ENCODE measurements around the gene ETHE1.
A peak's percentile ranks its signal among the peaks of the same experiment; 100 is the strongest.

Gene ETHE1

GRCh38 chr19:43490759-43491158 lies 36.2 kb downstream of the ETHE1 start:
- no peak for DNase-seq (ENCODE audit: low read depth, low spot score)

DNA sequence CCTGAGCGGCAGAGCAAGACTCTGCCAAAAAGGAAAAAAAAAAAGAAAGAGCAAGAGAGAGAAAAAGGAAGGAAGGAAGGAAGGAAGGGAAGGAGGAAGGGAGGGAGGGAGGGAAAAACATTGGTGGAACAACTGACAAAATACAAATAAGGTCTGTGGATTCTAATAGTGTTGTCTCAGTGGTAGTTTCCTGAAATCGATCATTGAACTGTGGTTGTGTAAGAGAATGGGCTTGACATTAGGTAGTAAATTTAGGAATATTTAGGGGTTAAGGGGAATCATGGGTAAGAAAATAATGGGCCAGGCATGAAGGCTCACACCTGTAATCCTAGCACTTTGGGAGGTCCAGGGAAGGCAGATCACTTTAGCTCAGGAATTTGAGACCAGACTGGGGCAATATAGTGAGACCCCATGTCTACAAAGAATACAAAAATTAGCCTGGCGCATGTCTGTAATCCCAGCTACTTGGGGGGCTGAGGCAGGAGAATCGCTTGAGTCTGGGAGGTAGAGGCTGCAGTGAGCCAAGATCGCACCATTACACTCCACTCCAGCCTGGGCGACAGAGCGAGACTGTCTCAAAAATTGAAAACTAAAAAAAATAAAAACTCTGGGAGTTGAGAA lies 36.9 kb downstream of the ETHE1 start:
- DNase-seq (ENCODE audit: low read depth, low spot score) = no peak

DNA sequence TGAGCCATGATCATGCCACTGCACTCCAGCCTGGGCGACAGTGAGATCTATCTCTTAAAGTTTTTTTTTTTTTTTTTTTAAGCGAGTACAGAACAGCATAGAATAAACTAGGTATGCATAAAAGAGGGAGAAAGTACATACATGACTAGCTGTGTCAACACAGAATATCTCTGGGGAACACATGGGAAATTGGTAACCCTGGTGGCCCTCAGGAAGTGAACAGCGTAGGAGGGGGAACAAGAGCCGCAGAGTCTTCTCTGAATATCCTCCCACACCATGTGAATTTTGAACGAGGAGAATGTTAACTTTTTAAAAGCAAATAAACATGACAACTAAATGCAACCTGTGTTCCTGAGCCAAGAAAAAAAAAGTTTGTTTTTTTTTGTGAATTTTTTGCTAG lies 37.7 kb downstream of the ETHE1 start:
- peak; percentile 50 for DNase-seq (ENCODE audit: low read depth, low spot score)

DNA sequence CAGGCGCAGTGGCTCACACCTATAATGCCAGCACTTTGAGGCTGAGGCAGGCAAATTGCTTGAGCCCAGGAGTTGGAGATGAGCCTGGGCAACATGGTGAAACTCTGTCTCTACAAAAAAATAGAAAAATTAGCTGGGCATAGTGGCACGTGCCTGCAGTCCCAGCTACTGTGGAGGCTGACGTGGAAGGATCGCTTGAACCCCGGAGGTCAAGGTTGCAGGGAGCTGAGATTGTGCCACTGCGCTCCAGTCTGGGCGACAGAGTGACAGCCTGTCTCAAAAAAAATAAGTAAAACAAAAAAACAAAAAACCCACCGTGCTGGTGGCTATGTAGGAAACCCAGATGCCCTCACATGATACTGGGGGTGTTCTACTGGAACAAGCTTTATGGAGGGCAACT lies 38.8 kb downstream of the ETHE1 start:
- DNase-seq (ENCODE audit: low read depth, low spot score) = no peak

DNA sequence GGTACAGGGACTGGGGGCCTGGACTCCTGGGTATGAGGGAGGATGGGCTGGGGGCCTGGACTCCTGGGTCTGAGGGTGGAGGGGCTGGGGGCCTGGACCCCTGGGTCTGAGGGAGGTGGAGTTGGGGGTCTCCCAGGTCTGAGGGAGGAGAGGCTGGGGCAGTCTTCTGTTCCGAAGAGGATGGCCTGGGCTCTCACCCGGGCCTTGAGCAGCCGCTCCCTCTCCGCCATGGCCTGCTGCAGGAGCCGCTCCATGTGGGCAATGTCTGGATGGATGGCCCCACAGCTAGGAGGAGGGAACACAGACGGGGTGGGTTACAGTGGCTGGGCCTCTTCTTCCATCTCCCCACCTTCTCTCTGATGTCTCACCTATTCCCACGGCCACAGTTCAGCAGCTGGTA lies 40.6 kb downstream of the ETHE1 start:
- no peak for DNase-seq (ENCODE audit: low read depth, low spot score)

- no peak for DNase-seq (ENCODE audit: low read depth, low spot score)
Measured at GRCh38 chr19:43485951-43486350, 41.0 kb downstream of the ETHE1 start.

GRCh38 chr19:43483281-43483680 lies 43.7 kb downstream of the ETHE1 start:
- no peak for DNase-seq (ENCODE audit: low read depth, low spot score)

DNA sequence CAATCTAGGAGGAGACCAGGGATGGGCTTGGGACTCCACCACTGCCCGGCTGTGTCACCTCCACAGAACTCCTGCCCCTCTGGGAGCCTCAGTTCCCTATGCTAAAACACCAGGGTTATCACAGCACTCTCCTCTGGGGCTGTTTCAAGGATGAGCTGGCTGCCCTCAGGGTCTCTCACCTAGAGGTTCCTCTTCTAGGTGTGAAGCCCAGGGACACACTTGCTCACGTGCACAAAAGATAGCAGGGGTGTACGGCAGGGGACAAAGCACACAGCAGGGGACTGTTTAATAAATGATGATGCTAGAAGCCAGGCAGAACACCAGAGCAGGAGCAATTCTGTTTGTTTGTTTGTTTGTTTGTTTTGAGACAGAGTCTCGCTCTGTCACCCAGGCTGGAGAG lies 44.8 kb downstream of the ETHE1 start:
- DNase-seq (ENCODE audit: low read depth, low spot score) = no peak

DNA sequence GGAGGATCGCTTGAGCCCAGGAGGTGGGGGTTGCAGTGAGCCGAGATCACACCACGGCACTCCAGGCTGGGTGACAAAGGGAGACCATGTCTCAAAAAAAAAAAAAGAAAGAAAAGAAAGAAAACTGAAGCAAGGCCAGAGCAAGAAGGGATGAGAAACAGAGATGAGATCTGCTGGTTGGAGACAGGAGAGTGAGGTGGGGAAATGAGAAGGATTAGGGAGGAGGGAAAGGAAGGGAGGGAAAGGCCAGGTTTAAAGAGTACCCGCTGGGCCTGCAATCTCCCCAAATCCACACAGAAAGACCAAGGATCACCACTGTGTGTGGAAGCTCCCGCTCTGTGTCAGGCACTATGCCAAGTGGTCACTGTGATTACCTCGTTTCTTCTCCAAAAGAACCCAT lies 45.3 kb downstream of the ETHE1 start:
- DNase-seq (ENCODE audit: low read depth, low spot score) = no peak

- DNase-seq (ENCODE audit: low read depth, low spot score) = no peak
Measured at GRCh38 chr19:43480574-43480973, 46.4 kb downstream of the ETHE1 start.

- no peak for DNase-seq (ENCODE audit: low read depth, low spot score)
Measured at GRCh38 chr19:43479961-43480561, 46.9 kb downstream of the ETHE1 start.

GRCh38 chr19:43479226-43479625 lies 47.8 kb downstream of the ETHE1 start:
- DNase-seq (ENCODE audit: low read depth, low spot score) = no peak

DNA sequence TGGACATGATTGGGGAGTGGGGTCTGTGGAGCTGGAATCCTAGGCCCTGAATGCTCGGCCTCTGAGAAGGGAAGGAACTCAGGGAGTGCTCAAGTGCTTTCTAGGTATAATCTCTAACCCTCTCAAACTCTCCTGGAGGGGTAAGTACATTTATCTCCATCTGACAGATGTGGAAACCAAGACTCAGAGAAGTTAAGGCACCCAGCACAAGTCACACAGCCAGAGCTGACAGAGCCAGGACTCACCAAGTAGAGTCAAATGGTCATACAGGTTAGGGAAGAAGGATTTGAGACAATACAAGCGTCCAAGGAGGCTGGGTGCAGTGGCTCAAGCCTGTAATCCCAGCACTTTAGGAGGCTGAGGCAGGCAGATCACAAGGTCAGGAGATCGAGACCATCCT lies 48.7 kb downstream of the ETHE1 start:
- no peak for DNase-seq (ENCODE audit: low read depth, low spot score)

GRCh38 chr19:43476606-43477005 lies 50.4 kb downstream of the ETHE1 start:
- DNase-seq (ENCODE audit: low read depth, low spot score) = no peak

- peak; percentile 81 for DNase-seq (ENCODE audit: low read depth, low spot score)
Measured at GRCh38 chr19:43474986-43475705, 51.9 kb downstream of the ETHE1 start.

DNA sequence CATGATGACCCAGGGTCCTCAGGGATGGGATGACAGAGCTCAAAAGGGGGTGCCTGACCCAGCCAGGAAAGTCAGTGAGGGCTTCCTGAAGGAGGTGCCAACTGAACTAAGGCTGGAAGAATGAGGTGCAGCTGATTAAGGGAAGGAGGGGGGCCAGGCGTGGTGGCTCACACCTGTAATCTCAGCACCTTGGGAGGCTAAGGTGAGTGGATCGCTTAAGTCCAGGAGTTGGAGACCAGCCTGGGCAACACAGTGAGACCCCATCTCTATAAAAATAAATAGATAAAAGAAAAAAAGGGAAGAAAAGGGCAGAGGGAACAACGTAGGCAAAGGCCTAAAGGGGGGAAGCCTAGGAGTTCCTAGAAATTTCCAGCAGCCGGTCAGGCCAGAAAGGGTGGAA lies 52.5 kb downstream of the ETHE1 start:
- DNase-seq (ENCODE audit: low read depth, low spot score) = no peak

DNA sequence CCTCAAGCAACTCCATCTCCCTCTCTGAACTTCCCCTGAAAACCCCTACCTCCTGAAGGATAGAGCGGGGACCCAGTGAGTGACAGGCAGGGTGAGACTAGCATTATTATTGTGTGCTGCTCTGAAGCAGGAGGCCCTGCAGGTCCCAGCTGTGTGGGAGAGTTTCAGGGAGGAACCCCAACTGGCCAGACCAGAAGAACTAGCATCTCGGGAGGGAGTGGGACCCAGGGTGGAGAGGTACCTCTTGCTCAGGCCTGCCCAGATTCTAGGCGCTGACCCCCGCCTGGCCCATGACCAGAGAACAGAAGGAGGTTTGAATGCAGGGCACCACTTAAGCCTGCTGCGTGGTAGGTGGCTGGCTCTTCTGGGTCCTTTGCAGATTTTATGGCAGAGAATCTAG lies 55.9 kb downstream of the ETHE1 start:
- no peak for DNase-seq (ENCODE audit: low read depth, low spot score)

DNA sequence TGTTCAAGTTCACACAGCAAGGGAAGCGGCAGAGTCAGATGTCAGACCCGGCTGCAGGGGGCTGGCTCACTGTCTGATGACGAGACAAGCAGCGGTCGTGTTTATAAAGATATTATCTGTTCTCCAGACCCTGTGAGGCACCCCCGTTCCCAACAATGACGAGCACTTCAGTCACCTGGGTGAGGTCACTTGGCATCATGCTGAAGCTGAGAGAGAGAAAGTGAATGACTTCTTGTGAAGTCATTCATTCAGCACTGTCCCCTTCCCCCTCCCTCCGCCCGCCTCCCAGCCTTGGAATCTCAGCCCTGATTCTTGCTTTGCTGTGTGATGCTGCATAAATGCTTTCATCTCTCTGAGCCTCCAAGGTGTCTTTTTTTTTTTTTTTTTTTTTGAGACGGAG lies 56.7 kb downstream of the ETHE1 start:
- no peak for DNase-seq (ENCODE audit: low read depth, low spot score)

DNA sequence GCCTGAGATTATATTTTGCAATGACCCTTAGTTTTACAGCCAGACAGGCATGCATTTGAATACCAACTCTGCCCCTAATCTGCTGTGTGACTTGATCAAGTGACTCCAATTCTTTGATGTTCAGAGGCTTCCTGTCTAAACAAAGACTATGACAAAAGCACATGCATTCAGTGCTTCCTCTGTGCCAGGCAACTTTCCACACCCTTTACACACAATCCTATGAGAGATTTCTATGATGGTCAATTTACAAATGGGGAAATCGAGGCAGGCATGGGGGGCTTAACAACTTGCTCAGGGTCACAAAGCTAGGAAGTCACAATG lies 57.9 kb downstream of the ETHE1 start:
- DNase-seq (ENCODE audit: low read depth, low spot score) = no peak

DNA sequence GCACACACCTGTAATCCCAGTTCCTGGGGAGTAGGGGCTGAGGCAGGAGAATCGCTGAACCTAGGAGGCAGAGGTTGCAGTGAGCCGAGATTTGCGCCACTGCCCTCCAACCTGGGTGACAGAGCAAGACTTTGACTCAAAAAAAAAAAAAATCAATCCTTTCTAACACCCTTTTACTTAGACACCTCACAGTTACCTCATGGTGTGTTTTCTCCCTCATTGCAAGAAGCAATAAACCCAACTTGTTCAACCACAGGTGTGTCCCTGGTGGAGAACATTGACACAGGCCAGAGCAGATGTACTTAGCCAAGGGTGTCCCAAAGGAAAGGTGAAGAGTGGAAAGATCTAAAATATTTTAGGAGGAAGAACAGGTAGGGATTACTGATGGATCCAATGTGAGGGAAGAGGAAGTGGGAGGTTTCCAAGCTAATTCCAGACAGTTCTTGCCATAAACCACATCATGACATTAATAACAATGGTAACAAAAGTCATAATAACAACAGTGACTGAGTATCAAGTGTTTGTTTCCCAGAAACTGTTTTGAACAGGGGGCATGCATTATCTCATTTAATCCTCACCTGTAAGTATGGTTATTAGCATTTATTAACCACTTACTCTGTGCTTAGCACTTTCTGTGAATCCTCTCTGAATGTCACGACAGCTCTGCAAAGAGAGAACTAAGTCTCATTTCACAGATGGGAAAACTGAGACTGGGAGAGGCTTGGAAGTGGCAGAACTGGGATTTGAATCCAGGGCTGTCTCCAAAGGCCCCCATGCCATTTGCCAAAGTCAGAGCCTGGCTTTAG lies 58.4 kb downstream of the ETHE1 start:
- no peak for DNase-seq (ENCODE audit: low read depth, low spot score)

GRCh38 chr19:43467730-43468129 lies 59.3 kb downstream of the ETHE1 start:
- no peak for DNase-seq (ENCODE audit: low read depth, low spot score)

DNA sequence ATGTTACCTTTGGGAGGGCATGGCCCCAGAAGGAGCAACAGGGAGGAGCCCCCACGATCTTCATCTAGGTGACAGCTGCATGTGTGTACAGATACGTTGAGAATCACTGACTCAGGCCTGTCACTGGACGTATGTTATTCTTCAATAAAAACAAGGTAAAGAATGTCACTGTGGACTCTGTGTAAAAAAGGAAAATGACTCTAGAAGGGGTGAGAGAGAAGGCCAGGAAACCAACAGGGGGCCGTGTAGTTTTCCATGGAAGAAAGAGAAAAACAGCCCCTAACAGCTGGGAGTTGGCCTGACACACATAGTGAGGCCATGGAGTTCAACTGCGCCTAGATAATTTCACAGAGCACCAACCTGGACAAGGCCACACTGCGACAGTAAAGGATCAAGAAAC lies 59.7 kb downstream of the ETHE1 start:
- no peak for DNase-seq (ENCODE audit: low read depth, low spot score)

GRCh38 chr19:43466793-43467192 lies 60.2 kb downstream of the ETHE1 start:
- DNase-seq (ENCODE audit: low read depth, low spot score) = no peak
